CD4-positive, CD25-positive, alpha-beta regulatory T cell (primary cell): ENCODE measurements around the gene HK1. TPM values are rescaled to one million over a fixed set of nuclear protein-coding genes. Genes with fewer than 3 reads are reported as not detected.
A peak's percentile ranks its signal among the peaks of the same experiment; 100 is the strongest.
"Not testable (repeated sequence)": the region's sequence is repeated elsewhere in the genome, so short reads cannot be mapped to it uniquely, and the experiment has no call there.

ENCODE experiments used
- ATAC-seq, 2 donors: fragments of 150-1000 bp; cut with Tn5 transposase; one replicate each; pipeline ENCODE4 v1.10.0; 2021; ENCODE audit warnings: low read depth in 2 of 2, moderate number of reproducible peaks in 2 of 2, moderate library complexity in 1 of 2
- DNase-seq, 3 donors: peaks; one replicate each; pipeline versions ENCODE4 v3.0.0 to v3.0.0-alpha.2; 2012 to 2022; ENCODE audit warnings: mixed read lengths in 1 of 3
- H3K27ac ChIP-seq: one replicate; pipeline ENCODE4 v1.7.0; 2013; ENCODE audit warnings: mild to moderate bottlenecking, low read length; ENCODE audit not compliant: insufficient read depth, poor library complexity, severe bottlenecking
- H3K27me3 ChIP-seq: one replicate; pipeline ENCODE4 v1.7.0; 2013; ENCODE audit warnings: low read length; ENCODE audit not compliant: control insufficient read depth, insufficient read depth
- H3K36me3 ChIP-seq: one replicate; pipeline ENCODE4 v1.7.0; 2013; ENCODE audit warnings: mild to moderate bottlenecking, low read length, moderate library complexity; ENCODE audit not compliant: control insufficient read depth, insufficient read depth
- H3K4me1 ChIP-seq: 2 replicates; pipeline ENCODE4 v1.7.0; 2013; ENCODE audit warnings: mild to moderate bottlenecking, low read length; ENCODE audit not compliant: insufficient read depth, control insufficient read depth, poor library complexity, severe bottlenecking
- H3K4me3 ChIP-seq: one replicate; pipeline ENCODE4 v1.7.0; 2013; ENCODE audit warnings: low read depth, mild to moderate bottlenecking, low read length, moderate library complexity
- H3K9me3 ChIP-seq, 2 experiments: 1 replicate in 1 of 2; 2 replicates in 1 of 2; pipeline ENCODE4 v1.7.0; 2013; ENCODE audit warnings: low read length in 2 of 2, mild to moderate bottlenecking in 1 of 2, moderate library complexity in 1 of 2; ENCODE audit not compliant: control insufficient read depth in 2 of 2
- H3K27ac Mint-ChIP-seq, 3 donors: one replicate each; pipeline ENCODE4 v1.8.0; 2020 to 2022; ENCODE audit warnings: mild to moderate bottlenecking in 3 of 3, mixed read lengths in 3 of 3, moderate library complexity in 2 of 3
- H3K27me3 Mint-ChIP-seq: one replicate; pipeline ENCODE4 v1.8.0; 2022; ENCODE audit warnings: mild to moderate bottlenecking, mixed read lengths
- H3K36me3 Mint-ChIP-seq: one replicate; pipeline ENCODE4 v1.8.0; 2020; ENCODE audit warnings: mixed read lengths
- H3K4me1 Mint-ChIP-seq, 4 donors: one replicate each; pipeline ENCODE4 v1.8.0; 2020 to 2022; ENCODE audit warnings: mixed read lengths in 4 of 4, mild to moderate bottlenecking in 1 of 4
- H3K4me3 Mint-ChIP-seq, 4 donors: one replicate each; pipeline ENCODE4 v1.8.0; 2020 to 2022; ENCODE audit warnings: mild to moderate bottlenecking in 4 of 4, mixed read lengths in 4 of 4, moderate library complexity in 3 of 4
- H3K9me3 Mint-ChIP-seq, 7 donors: one replicate each; pipeline ENCODE4 v1.8.0; 2020 to 2022; ENCODE audit warnings: mixed read lengths in 7 of 7, mild to moderate bottlenecking in 3 of 7, moderate library complexity in 2 of 7
- polyA plus RNA-seq, 4 donors: library from polyadenylated mRNA; unstranded; fragments of 300-500 nt; fragmentation: Illumina TruSeq; gene quantifications; one replicate each; pipeline ENCODE4 v1.2.3, GENCODE V29; 2021
- total RNA-seq: library from RNA; stranded (reverse); gene quantifications from one replicate; pipeline ENCODE4 v1.2.3, GENCODE V29; 2022

The HK1 gene
- total and polyA plus RNA-seq, 5 donors from 2014 or later, result 86.4 to 115 (median 102) TPM

DNA sequence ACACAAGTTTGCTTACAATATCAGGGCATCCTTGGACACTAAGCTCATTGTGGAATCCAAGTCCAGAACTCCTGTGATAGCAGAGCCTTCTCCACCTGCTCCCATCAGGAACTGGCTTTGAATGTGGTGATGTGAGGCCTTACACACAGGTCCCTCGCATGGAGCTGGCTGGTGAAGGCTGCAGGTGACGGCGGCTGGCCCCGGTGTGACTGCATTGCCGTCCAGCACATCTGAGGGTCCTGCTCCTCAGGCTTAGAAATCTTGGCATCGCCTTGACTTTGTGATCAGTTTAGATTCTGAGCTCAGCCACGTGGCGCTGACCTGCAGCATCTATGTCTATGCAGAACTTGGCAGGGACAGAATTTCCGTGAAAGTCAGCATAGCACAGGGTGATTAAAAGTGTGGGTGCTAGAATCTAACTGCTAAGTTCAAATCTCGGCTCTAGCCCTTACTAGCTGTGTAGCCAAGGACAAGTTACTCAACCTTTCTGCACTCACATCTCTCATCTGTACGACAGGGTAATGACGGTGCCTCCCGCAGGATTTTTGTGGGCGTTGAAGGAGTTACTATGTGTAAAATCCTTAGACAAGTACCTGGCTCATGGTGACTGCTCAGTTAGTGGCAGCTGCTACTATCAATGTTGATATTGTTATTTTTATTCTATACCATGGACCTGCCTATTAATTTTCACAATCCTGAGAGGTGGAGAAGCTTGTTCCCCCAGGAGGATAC, 31.5 kb upstream of the HK1 start:
- no peak for ATAC-seq
- peaks cover 4% of the 10 kb centered on the region for H3K36me3 Mint-ChIP-seq

DNA sequence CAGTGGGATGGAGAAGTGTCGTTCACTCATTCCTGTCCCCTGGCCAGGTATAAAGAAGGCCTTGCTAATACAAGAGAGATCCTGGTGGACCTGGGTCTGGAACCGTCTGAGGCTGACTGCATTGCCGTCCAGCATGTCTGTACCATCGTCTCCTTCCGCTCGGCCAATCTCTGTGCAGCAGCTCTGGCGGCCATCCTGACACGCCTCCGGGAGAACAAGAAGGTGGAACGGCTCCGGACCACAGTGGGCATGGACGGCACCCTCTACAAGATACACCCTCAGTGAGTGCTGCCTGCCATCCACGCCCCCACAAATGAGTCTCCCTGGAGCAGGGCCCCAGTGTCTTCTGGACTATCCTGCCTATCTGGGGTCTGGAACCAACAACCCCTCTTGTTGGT, 31.0 kb upstream of the HK1 start:
- H3K36me3 ChIP-seq, result no peaks in the 10 kb centered on the region
- H3K27me3 ChIP-seq, result no peaks in the 10 kb centered on the region
- ATAC-seq (no peak), DNase-seq (no peak)
- no peaks in the 10 kb centered on the region for H3K4me1 ChIP-seq
- Mint-ChIP-seq H3K4me3 (no peak overlapping the region), H3K27me3 (peaks cover 4% of the 10 kb centered on the region), H3K36me3 (peaks cover 4% of the 10 kb centered on the region), H3K4me1 (no peaks in the 10 kb centered on the region), H3K27ac (no peak overlapping the region), H3K9me3 (peaks cover 0 to 1% (median 0%) of the 10 kb centered on the region in 7 donors)
- H3K4me3 ChIP-seq, result no peak overlapping the region
- H3K9me3 ChIP-seq, result no peaks in the 10 kb centered on the region
- H3K27ac ChIP-seq, result no peak overlapping the region

More for the DNA sequence above, 31.5 kb upstream of the HK1 start:
- H3K36me3 ChIP-seq, result no peaks in the 10 kb centered on the region
- Mint-ChIP-seq H3K27me3 (peaks cover 4% of the 10 kb centered on the region), H3K9me3 (no peaks in the 10 kb centered on the region), H3K27ac (no peak overlapping the region), H3K4me3 (no peak overlapping the region), H3K4me1 (no peaks in the 10 kb centered on the region)
- H3K9me3 ChIP-seq, result no peaks in the 10 kb centered on the region
- DNase-seq, result no peak
- no peaks in the 10 kb centered on the region for H3K27me3 ChIP-seq
- no peak overlapping the region for H3K4me3 ChIP-seq
- no peak overlapping the region for H3K27ac ChIP-seq
- H3K4me1 ChIP-seq, result no peaks in the 10 kb centered on the region

DNA sequence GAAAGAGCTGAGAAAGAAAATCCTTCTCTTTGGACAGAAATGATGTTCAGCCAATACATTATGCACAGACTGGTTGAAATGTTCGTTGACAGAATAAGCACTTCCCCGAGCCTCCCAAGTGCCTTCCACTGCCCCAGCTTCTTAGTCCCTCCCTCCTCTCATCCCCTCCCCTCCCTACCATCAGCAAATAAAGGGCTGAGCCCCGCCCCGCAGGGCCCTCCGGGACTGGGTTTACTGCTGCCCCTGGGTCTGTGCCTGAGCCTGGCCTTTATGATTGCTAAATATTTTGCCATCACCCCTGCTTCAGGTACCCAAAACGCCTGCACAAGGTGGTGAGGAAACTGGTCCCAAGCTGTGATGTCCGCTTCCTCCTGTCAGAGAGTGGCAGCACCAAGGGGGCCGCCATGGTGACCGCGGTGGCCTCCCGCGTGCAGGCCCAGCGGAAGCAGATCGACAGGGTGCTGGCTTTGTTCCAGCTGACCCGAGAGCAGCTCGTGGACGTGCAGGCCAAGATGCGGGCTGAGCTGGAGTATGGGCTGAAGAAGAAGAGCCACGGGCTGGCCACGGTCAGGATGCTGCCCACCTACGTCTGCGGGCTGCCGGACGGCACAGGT, 30.1 kb upstream of the HK1 start:
- Histone ChIP-seq H3K9me3 (no peaks in the 10 kb centered on the region), H3K36me3 (no peaks in the 10 kb centered on the region), H3K27ac (no peak overlapping the region), H3K27me3 (no peaks in the 10 kb centered on the region), H3K4me3 (no peak overlapping the region), H3K4me1 (no peaks in the 10 kb centered on the region)
- Mint-ChIP-seq H3K4me1 (no peaks in the 10 kb centered on the region), H3K4me3 (no peak overlapping the region), H3K27ac (no peak overlapping the region), H3K9me3 (peaks cover 0 to 1% (median 0%) of the 10 kb centered on the region in 7 donors), H3K27me3 (peaks cover 4% of the 10 kb centered on the region), H3K36me3 (peaks cover 4% of the 10 kb centered on the region)
- DNase-seq (no peak), ATAC-seq (no peak)

DNA sequence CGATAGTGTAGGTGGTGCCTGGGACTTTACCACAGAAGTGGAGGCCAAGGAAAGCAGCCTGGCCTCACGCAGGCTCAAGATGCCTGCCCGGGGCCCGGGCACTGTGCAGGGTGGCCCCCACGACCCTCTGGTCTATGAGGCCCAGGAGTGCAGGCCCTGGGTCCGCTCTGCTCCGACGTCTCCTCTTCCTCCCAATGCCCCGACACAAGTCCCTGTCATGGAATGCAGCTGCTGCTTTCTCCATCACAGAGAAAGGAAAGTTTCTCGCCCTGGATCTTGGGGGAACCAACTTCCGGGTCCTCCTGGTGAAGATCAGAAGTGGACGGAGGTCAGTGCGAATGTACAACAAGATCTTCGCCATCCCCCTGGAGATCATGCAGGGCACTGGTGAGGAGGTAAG, 28.3 kb upstream of the HK1 start:
- H3K27ac ChIP-seq, result no peak overlapping the region
- ATAC-seq (no peak), DNase-seq (no peak)
- H3K27me3 ChIP-seq, result no peaks in the 10 kb centered on the region
- Mint-ChIP-seq H3K4me1 (no peaks in the 10 kb centered on the region), H3K9me3 (peaks cover 0 to 1% (median 0%) of the 10 kb centered on the region in 7 donors), H3K27ac (peak overlapping the region in 1 of 3 donors; percentile 33), H3K36me3 (peaks cover 4% of the 10 kb centered on the region), H3K4me3 (no peak overlapping the region), H3K27me3 (peaks cover 12% of the 10 kb centered on the region)
- H3K4me3 ChIP-seq, result no peak overlapping the region
- no peaks in the 10 kb centered on the region for H3K9me3 ChIP-seq
- H3K36me3 ChIP-seq, result no peaks in the 10 kb centered on the region
- no peaks in the 10 kb centered on the region for H3K4me1 ChIP-seq

DNA sequence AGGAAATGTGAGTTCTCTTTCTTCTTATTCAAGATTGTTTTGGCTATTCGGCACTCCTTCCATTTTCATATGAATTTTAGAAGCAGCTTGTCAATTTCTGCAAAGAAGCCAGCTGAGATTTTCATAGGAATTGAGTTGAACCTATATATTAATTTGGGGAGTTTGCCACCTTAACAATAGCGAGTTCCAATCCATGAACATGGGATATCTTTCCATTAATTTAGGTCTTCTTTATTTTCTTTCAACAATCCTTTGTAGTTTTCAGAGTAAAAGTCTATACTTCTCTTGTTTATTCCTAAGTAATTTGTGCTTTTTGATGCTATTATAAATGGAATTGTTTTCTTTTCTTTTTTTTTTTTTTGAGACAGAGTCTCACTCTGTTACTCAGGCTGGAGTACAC, 26.9 kb upstream of the HK1 start:
- H3K4me1 Mint-ChIP-seq, H3K27me3 ChIP-seq, H3K27ac ChIP-seq, ATAC-seq, H3K27ac Mint-ChIP-seq, H3K36me3 Mint-ChIP-seq, H3K4me1 ChIP-seq, H3K9me3 Mint-ChIP-seq, H3K9me3 ChIP-seq, H3K4me3 Mint-ChIP-seq, H3K36me3 ChIP-seq, H3K4me3 ChIP-seq, DNase-seq: not testable (repeated sequence)
- H3K27me3 Mint-ChIP-seq, result peaks cover 12% of the 10 kb centered on the region

DNA sequence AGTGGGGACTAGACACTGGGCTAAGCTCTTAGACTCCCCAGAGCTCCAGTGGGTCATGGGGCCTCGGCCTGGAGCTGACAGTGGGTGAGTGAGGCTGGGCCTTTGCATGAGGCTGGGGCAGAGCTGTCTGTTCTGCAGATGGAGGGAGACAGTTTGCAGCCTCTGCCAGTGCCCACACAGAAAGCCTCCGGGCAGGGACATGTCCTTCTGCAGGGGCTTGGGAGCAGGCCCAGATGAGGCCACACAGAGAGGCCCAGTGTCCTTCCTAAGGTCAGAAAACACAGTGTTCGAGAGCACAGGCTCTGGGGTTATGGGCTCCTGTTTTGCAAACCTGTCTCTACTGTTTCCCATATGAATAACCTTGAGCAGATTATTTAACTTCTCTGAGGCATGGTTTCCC, 25.1 kb upstream of the HK1 start:
- no peak overlapping the region for H3K27ac ChIP-seq
- H3K27me3 ChIP-seq, result no peaks in the 10 kb centered on the region
- Mint-ChIP-seq H3K36me3 (peaks cover 14% of the 10 kb centered on the region), H3K27ac (no peak overlapping the region), H3K9me3 (peaks cover 0 to 1% (median 0%) of the 10 kb centered on the region in 7 donors), H3K4me3 (no peak overlapping the region), H3K27me3 (peaks cover 12% of the 10 kb centered on the region), H3K4me1 (no peaks in the 10 kb centered on the region)
- no peaks in the 10 kb centered on the region for H3K9me3 ChIP-seq
- no peak for ATAC-seq
- peaks cover 5% of the 10 kb centered on the region for H3K36me3 ChIP-seq
- DNase-seq, result no peak
- no peaks in the 10 kb centered on the region for H3K4me1 ChIP-seq
- H3K4me3 ChIP-seq, result no peak overlapping the region

DNA sequence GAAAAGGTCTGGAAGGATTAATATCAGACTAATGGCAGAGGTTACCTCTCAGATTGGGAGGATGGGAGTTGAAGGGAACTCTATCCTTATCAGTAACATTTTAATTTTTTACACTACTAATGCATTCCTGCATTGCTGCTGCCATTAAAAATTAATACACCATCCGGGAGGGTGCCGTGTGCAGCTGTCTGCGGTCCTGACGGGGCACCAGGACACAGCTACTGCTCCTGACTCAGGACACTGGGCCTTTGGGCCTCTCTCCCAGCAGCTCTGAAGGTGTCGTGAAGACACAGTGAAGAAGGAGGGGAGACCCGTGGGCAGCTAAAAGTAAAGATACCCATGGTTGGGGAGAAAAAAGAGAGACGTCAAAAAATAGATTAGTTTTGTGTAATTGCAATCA, 23.4 kb upstream of the HK1 start:
- no peak for ATAC-seq
- Histone ChIP-seq H3K4me3 (no peak overlapping the region), H3K27ac (no peak overlapping the region), H3K36me3 (peaks cover 5% of the 10 kb centered on the region), H3K27me3 (no peaks in the 10 kb centered on the region), H3K4me1 (no peaks in the 10 kb centered on the region), H3K9me3 (no peaks in the 10 kb centered on the region)
- H3K36me3 Mint-ChIP-seq, result peaks cover 14% of the 10 kb centered on the region
- H3K27ac Mint-ChIP-seq, result no peak overlapping the region
- no peak overlapping the region for H3K4me3 Mint-ChIP-seq
- DNase-seq, result no peak
- peaks cover 12% of the 10 kb centered on the region for H3K27me3 Mint-ChIP-seq
- H3K9me3 Mint-ChIP-seq, result peaks cover 0 to 1% (median 0%) of the 10 kb centered on the region in 7 donors
- no peaks in the 10 kb centered on the region for H3K4me1 Mint-ChIP-seq
